Measurements from ENCODE around the gene SORBS2. TPM values are rescaled to one million over a fixed set of nuclear protein-coding genes. Genes with fewer than 3 reads are reported as not detected.

The SORBS2 gene
- total RNA-seq, 1 experiment from 2014 or later: 9.7 TPM

DNA sequence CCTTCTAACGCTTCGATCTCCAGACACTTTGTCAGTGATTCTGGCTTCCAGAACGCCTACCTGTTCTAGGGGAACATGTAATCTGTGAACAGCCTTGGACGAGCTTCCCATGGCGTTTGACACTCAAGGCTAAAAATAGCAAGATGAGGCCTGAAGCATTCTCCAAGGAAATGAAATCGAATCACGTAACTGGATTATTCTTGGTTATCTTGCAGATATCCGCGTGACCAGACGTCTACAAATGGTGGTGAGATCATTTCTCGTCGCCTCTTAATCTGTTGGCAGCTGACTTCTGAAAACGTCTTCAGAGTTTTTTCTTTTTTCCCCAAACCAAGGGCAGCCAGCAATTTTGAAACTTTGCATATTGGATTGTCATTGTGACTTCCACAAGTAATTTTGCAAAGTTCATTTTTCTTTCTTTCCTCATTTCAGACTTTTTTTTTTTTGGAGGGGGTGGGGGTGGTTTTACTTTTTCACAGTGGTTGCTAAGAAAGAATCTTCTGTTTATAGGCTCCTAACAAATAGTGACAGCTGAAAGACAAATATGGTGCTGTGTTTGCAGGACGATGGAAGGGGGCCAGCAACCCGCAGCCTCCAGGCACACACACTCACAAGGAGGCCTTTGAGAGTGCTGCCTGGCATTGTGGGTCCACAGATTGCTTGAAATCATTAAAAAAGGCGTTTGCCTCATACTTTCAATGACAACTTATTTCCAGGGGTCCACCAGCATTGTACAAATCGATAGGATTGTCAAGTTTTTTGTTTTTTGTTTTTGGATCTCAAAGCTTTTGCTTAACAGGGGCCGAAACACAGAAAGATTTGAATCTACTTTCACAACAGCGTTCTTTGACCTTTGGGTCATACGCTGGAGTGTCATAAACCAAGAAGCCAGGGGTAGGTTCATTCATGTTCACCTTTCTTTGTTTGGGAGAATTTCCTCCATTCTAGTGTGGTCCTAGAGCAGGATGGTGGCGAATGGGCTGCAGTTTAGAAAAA is 244.3 kb downstream of the SORBS2 start:
- Mint-ChIP-seq H3K36me3 (ENCODE audit: insufficient read depth in 1 of 3, low read depth in 3 of 3) (peaks cover 8 to 9% (median 8%) of the 10 kb centered on the region in 3 experiments; a peak in 6 of 7 replicates), H3K4me1 (peaks cover 3 to 12% of the 10 kb centered on the region in 2 experiments; a peak in 3 of 4 replicates), H3K4me3 (no peak overlapping the region), H3K27ac (peak overlapping the region in 1 of 3 experiments; percentile 25; a peak in 1 of 7 replicates), H3K9me3 (peaks cover 9 to 10% of the 10 kb centered on the region in 2 experiments; a peak in 3 of 5 replicates), H3K27me3 (ENCODE audit: low read depth) (no peaks in the 10 kb centered on the region; the same call in 1 of the 2 replicates)
- Histone ChIP-seq H3K56ac (ENCODE audit: insufficient read length, low read depth, low read length) (no peak overlapping the region), H3K79me1 (ENCODE audit: insufficient read depth, low read depth, low read length, poor library complexity, severe bottlenecking) (no peaks in the 10 kb centered on the region), H3K9ac (ENCODE audit: extremely low read depth, insufficient read length, low read length) (no peak overlapping the region), H3K27me3 (ENCODE audit: insufficient read depth, low read length) (no peaks in the 10 kb centered on the region), H3K9me3 (ENCODE audit: control insufficient read depth, low read depth, low read length) (no peaks in the 10 kb centered on the region), H3K14ac (ENCODE audit: insufficient read depth, low read length) (no peak overlapping the region), H4K91ac (ENCODE audit: insufficient read length, low read depth, low read length) (no peak overlapping the region), H3K27ac (ENCODE audit: insufficient read length, low read depth, low read length) (no peak overlapping the region), H4K5ac (ENCODE audit: insufficient read length, low read depth, low read length) (no peak overlapping the region), H3K4me1 (ENCODE audit: insufficient read depth, low read length) (no peaks in the 10 kb centered on the region), H2BK120ac (ENCODE audit: low read depth, low read length, poor library complexity, severe bottlenecking) (no peak overlapping the region), H2BK5ac (ENCODE audit: insufficient read length, low read length) (no peak overlapping the region), H3K18ac (ENCODE audit: insufficient read length, low read depth, low read length) (no peak overlapping the region), H3K79me2 (ENCODE audit: insufficient read depth, low read length) (no peaks in the 10 kb centered on the region), H2BK15ac (ENCODE audit: low read depth, low read length) (no peak overlapping the region), H2AK5ac (ENCODE audit: insufficient read length, low read length) (no peak overlapping the region), H3K23ac (ENCODE audit: insufficient read length, low read depth, low read length) (no peak overlapping the region), H3K23me2 (ENCODE audit: insufficient read length, low read depth, low read length, poor library complexity, severe bottlenecking) (no peaks in the 10 kb centered on the region), H2BK20ac (ENCODE audit: low read depth, low read length, poor library complexity, severe bottlenecking) (no peak overlapping the region), H3K4ac (ENCODE audit: low read depth, low read length) (no peak overlapping the region), H3T11ph (ENCODE audit: low read length) (no peak overlapping the region), H2AFZ (ENCODE audit: low read length) (no peak overlapping the region), H2BK12ac (ENCODE audit: insufficient read length, low read depth, low read length) (no peak overlapping the region), H4K8ac (replicated peaks; ENCODE audit: insufficient read length, low read depth, low read length) (no peak overlapping the region), H3K4me2 (ENCODE audit: insufficient read depth, insufficient read length, low read length) (no peak overlapping the region), H4K20me1 (ENCODE audit: control insufficient read depth, insufficient read depth, insufficient read length) (no peaks in the 10 kb centered on the region)
- DNase-seq: no peak
- TF ChIP-seq, protein P1, sequence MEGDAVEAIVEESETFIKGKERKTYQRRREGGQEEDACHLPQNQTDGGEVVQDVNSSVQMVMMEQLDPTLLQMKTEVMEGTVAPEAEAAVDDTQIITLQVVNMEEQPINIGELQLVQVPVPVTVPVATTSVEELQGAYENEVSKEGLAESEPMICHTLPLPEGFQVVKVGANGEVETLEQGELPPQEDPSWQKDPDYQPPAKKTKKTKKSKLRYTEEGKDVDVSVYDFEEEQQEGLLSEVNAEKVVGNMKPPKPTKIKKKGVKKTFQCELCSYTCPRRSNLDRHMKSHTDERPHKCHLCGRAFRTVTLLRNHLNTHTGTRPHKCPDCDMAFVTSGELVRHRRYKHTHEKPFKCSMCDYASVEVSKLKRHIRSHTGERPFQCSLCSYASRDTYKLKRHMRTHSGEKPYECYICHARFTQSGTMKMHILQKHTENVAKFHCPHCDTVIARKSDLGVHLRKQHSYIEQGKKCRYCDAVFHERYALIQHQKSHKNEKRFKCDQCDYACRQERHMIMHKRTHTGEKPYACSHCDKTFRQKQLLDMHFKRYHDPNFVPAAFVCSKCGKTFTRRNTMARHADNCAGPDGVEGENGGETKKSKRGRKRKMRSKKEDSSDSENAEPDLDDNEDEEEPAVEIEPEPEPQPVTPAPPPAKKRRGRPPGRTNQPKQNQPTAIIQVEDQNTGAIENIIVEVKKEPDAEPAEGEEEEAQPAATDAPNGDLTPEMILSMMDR (conservative IDR thresholded peaks at IDR 0.05): no peak
- no CpG with 5 or more reads among the region's 21 CpGs for WGBS (ENCODE audit: extremely low coverage, insufficient read length, low lambda C conversion rate)
